Medulla oblongata (tissue), 1 donor: Measurements from ENCODE around the gene PER3.
"Not testable (repeated sequence)": the region's sequence is repeated elsewhere in the genome, so short reads cannot be mapped to it uniquely, and the experiment has no call there.

ENCODE experiments used
- DNase-seq: peaks from one replicate; pipeline ENCODE4 v3.0.0-alpha.2; 2015; ENCODE audit errors: extremely low spot score

Gene PER3

GRCh38 chr1:7778133-7778628 lies 5.9 kb upstream of the PER3 start:
- DNase-seq, result no peak

DNA sequence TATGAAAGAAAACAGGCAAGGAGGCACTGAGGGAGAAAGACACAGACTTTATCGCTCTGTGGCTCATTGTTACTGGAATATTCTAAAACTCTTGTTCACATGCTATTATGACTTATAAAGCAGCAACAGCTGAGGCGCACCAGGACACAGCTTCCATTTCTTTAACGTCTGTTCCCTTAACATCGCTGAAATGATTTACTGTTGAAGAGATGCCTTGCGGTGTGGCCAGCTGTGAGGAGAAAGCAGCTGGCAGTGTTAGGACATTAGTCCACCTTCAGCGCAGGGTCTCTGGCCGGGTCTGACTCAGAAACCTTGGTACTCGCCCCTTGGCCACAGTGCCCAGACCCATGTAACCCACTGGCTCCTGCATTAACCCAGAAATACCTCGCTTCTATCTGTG lies 3.1 kb upstream of the PER3 start:
- DNase-seq, result no peak

DNA sequence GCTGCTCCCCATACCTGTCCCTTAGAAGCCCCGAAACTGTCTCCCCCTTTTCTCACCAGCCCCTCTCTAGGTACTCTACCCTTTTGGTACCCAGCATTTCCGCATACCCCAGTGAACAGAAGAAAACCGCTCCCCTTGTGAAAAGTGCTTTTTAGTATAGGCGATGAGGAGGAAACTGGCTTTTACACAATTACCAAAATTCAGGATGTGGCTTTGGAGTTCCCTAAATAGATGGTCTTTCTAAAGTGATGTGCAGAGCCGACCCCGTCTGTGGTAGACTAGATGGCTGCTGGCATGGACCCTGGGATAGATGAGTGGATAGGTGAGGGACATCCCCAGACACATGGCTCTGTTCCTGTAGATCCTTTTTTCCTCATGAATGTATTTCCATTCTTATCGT lies 2.6 kb upstream of the PER3 start:
- DNase-seq, result no peak

GRCh38 chr1:7781923-7782495 lies 2.1 kb upstream of the PER3 start:
- DNase-seq, result no peak

DNA sequence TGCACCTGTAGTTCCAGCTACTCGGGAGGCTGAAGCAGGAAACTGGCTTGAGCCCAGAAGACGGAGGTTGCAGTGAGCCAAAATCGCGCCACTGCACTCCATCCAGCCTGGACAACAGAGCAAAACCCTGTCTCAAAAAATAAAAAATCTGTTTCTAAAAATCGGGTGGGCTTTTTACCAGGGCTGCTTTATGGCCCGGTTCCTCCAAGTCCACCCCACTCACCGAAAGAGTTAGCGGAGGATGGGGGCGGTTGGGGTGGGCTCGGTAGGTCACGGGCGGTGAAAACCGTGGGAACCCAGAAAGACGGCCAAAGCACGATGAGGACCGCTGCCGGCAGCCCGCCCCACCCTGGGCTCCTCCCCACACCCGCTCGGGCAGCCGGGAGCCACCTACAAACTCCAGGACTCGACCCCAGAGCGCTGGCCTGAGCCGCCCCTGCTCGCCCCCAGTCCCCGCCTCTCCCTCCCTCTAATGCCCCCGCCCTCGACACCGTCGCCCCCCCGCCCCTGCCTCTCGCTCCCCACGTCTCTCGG lies 846 bp upstream of the PER3 start:
- DNase-seq, result peak; percentile 23

DNA sequence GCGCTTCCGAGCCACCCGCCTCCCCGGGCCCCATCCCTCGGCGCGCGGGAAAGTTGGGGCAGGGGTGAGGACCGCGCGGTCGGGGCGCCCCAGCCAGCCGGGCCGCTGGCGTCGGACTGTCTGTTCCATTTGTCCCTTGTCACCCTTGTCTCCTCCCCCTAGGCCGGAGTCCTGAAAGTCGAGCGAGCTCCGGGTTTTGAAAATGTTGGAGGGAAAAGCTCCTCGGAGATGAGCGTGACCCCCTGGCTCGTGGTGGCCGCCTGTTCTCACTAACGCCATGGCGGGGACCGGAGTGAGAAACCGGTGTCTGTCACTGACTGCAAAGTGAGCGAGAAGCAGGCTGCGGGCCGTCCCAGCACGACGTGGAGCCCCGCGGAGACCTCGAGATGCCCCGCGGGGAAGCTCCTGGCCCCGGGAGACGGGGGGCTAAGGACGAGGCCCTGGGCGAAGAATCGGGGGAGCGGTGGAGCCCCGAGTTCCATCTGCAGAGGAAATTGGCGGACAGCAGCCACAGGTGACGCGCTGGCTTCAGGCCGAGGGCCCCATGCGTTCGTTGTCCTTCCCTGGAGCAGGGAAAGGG lies 491 bp downstream of the PER3 start:
- peak; percentile 45 for DNase-seq

GRCh38 chr1:7785108-7785507 lies 1.0 kb downstream of the PER3 start:
- DNase-seq, result peak; percentile 13

GRCh38 chr1:7786795-7787194 lies 2.7 kb downstream of the PER3 start:
- DNase-seq, result peak; percentile 46

GRCh38 chr1:7789828-7790227 lies 5.7 kb downstream of the PER3 start:
- no peak for DNase-seq

DNA sequence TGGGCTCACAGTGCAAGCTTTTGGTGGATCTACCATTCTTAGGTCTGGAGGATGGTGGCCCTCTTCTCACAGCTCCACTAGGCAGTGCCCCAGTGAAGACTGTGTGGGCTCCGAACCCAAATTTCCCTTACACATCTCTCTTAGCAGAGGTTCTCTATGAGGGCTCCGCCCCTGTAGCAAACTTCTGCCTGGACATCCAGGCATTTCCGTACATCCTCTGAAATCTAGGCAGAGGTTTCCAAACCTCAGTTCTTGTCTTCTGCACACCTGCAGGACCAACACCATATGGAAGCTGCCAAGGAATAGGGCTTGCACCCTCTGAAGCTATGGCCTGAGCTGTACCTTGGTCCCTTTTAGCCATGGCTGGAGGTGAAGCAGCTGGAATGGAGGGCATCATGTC lies 6.9 kb downstream of the PER3 start:
- DNase-seq, result not testable (repeated sequence)

DNA sequence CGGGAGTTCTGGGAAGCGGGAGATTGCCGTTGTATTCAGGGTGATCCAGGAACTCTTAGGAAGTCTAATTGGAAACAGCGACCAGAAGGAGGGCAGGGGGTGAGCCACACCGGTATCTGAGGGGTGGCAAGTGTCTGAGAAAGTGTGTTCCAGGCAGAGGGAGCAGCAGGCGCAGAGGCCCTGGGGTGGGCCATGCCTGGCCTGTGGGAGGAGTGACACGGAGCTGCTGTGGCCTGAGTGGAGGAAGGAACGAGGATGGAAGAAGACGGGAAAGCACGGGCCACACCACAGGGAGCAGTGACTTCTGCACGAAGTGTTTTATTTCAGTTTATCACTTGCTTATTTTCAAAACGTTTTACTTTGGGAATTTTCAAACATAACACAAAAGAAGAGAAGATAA lies 11.3 kb downstream of the PER3 start:
- no peak for DNase-seq

DNA sequence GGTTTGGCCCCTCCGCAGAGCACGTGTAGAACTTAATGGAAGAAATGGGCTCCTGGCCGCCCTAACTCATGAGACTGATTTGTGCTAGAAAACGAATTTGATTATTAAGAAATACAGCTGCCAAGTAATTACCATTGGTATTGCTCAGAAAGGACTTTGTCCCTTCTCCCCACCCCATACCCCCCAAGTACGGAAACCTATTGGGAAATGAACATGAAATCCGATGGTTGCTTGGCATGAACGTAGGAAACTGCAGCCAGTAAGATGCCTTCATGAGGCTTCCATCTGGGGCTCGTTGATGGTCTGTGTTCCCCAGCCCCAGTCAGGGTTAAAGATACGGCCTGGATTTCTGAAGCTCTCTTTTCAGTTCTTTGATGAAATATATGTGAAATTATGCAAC lies 21.4 kb downstream of the PER3 start:
- DNase-seq, result no peak

GRCh38 chr1:7808253-7808844 lies 24.3 kb downstream of the PER3 start:
- DNase-seq, result peak; percentile 22

DNA sequence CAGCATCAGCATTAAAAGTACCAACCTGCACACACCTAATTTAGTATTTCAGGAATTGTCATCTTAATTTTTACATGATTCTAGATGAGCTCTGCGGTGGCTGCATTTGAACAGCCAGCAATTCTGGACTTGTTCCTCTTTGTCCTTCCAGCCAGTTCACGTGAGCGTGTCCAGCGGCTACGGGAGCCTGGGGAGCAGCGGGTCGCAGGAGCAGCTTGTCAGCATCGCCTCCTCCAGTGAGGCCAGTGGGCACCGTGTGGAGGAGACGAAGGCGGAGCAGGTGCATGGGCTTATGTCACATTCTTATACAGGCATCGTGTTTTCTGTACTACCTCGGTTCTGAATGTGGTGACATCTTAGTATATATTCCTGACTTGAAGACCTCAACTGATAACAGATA lies 25.7 kb downstream of the PER3 start:
- DNase-seq, result no peak

GRCh38 chr1:7810395-7810794 lies 26.3 kb downstream of the PER3 start:
- DNase-seq, result no peak

DNA sequence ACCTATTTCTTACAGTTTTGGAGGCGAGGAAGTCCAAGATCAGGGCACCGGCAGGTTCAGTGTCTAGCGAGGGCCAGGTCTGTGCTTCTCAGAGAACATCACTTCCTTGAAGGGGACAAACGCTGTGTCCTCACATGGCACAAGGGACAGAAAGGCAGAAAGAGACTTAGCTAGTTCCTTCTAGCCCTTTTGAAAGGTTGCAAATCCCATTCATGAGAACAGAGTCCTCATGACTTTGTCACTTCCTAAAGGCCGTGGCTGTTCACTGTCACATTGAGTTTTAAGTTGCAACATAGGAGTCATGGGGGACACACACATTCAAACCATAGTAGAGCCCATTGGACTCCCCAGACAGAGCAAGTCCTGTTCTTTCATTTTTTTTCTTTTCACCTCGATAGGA lies 27.4 kb downstream of the PER3 start:
- no peak for DNase-seq

DNA sequence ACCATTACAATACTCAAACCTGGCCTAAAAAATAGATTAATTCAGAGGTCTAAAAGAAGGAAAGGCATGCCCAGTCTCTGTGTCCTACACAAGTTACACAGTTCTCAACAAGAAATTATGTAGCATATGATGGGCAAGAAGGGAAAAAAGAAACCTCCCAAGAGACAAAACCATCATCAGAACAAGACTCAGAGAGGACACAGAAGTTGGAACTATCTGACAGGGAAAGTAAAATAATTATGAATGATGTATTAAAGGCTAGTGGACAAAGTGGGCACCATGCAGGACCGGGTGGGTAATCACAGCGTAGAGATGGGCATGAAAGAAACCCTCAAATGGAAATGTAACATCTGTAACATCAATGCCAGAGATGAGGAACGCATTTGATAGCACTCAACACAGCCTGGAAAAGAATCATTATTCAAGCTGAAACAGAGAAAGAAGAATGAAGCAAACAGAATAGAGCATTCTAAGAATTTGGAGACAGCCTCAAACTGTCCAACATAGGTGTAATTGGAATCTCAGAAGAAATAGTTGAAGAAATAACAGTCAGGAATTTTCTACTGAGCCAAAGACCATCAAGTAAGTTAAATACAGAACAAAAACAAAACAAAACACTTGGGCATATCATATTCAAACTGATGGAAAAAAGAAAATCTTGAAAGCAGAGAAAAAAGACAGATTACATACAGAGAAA lies 29.7 kb downstream of the PER3 start:
- DNase-seq, result no peak

DNA sequence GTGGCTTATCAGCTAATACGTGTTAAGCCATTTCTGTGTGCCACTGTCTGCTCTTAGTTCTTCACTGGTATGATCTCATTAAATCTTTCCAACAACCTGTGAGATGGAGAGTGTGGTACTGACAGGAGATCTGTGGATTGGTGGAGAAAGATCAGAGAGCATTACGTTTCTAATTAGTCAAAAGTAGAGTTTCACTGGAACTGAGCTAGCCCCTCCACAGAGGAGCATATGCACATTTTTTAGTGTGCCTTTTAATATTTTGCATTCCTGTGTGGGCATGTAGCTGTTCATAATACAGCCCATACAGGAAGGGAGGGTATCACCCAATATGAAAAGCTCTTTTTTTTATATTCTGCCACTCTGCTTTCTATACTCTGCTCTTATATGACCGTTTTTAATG lies 37.2 kb downstream of the PER3 start:
- no peak for DNase-seq

GRCh38 chr1:7824701-7825100 lies 40.6 kb downstream of the PER3 start:
- DNase-seq, result no peak

GRCh38 chr1:7826363-7826762 lies 42.3 kb downstream of the PER3 start:
- no peak for DNase-seq

DNA sequence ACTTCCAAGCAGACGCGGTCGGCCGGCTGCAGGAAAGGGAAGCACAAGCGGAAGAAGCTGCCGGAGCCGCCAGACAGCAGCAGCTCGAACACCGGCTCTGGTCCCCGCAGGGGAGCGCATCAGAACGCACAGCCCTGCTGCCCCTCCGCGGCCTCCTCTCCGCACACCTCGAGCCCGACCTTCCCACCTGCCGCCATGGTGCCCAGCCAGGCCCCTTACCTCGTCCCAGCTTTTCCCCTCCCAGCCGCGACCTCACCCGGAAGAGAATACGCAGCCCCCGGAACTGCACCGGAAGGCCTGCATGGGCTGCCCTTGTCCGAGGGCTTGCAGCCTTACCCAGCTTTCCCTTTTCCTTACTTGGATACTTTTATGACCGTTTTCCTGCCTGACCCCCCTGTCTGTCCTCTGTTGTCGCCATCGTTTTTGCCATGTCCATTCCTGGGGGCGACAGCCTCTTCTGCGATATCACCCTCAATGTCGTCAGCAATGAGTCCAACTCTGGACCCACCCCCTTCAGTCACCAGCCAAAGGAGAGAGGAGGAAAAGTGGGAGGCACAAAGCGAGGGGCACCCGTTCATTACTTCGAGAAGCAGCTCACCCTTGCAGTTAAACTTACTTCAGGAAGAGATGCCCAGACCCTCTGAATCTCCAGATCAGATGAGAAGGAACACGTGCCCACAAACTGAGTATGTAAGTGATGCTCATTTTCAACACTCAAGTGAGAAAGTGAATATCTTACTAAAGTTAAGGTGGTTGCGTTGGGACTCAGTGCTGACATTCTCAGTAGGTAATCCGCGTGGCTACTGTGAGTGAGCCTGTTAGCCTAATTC lies 43.2 kb downstream of the PER3 start:
- no peak for DNase-seq

- peak; percentile 18 for DNase-seq
Measured at GRCh38 chr1:7831458-7831857, 47.4 kb downstream of the PER3 start.
